Skeletal muscle satellite cell (primary cell): ENCODE results near the gene MTCL3.

Experiments used
- H3K27me3 ChIP-seq: 2 replicates; pipeline ENCODE4 v1.7.0; 2013; ENCODE audit warnings: low read length; ENCODE audit not compliant: control insufficient read depth, insufficient read depth
- H3K36me3 ChIP-seq: 2 replicates; pipeline ENCODE4 v1.7.0; 2013; ENCODE audit warnings: mild to moderate bottlenecking, control low read depth, low read length; ENCODE audit not compliant: insufficient read depth
- H3K4me1 ChIP-seq: 2 replicates; pipeline ENCODE4 v1.7.0; 2013; ENCODE audit warnings: low read length; ENCODE audit not compliant: control insufficient read depth, insufficient read depth
- H3K4me2 ChIP-seq: 2 replicates; pipeline ENCODE4 v1.7.0; 2013; ENCODE audit warnings: mild to moderate bottlenecking, low read length
- H3K4me3 ChIP-seq: 2 replicates; pipeline ENCODE4 v1.7.0; 2013; ENCODE audit warnings: low read length
- H3K9ac ChIP-seq: 2 replicates; pipeline ENCODE4 v1.7.0; 2013; ENCODE audit warnings: mild to moderate bottlenecking, low read depth, low read length, moderate library complexity
- H3K9me3 ChIP-seq: replicated peaks from 2 replicates; pipeline ENCODE4 v1.7.0; 2013; ENCODE audit warnings: mild to moderate bottlenecking, control low read depth, low read length

Gene MTCL3

GRCh38 chr6:127538750-127539264 is 19.7 kb upstream of the MTCL3 start:
- Histone ChIP-seq H3K9ac (no peak overlapping the region), H3K4me1 (no peaks in the 10 kb centered on the region), H3K27me3 (no peaks in the 10 kb centered on the region), H3K9me3 (no peaks in the 10 kb centered on the region), H3K4me2 (peak overlapping the region; percentile 13), H3K4me3 (no peak overlapping the region), H3K36me3 (no peaks in the 10 kb centered on the region)

DNA sequence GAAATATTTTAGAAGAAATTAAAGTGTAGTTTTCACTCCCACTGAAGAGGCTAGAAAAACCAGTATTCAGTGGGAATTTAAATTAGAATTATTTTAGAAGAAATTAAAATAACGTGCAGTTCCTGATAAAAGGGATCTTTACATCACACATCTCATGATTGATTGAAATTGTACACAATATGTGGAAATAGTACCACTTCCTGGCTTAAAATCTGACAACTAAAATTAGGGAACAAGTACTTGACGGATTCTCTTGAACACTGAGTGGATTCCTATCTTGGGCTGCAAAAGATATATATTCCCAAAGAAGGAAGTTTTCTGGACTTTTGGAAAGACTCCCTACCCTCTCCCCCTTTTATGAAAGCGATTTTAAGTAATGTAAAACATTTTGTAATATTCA is 14.6 kb upstream of the MTCL3 start:
- H3K36me3 ChIP-seq: no peaks in the 10 kb centered on the region
- no peaks in the 10 kb centered on the region for H3K27me3 ChIP-seq
- H3K4me2 ChIP-seq: no peak overlapping the region
- H3K4me3 ChIP-seq: no peak overlapping the region
- no peaks in the 10 kb centered on the region for H3K4me1 ChIP-seq
- H3K9ac ChIP-seq: no peak overlapping the region
- no peaks in the 10 kb centered on the region for H3K9me3 ChIP-seq

GRCh38 chr6:127533011-127533410 is 13.9 kb upstream of the MTCL3 start:
- no peaks in the 10 kb centered on the region for H3K36me3 ChIP-seq
- H3K9me3 ChIP-seq: no peaks in the 10 kb centered on the region
- H3K4me2 ChIP-seq: no peak overlapping the region
- no peak overlapping the region for H3K4me3 ChIP-seq
- H3K4me1 ChIP-seq: no peaks in the 10 kb centered on the region
- no peaks in the 10 kb centered on the region for H3K27me3 ChIP-seq
- H3K9ac ChIP-seq: no peak overlapping the region

DNA sequence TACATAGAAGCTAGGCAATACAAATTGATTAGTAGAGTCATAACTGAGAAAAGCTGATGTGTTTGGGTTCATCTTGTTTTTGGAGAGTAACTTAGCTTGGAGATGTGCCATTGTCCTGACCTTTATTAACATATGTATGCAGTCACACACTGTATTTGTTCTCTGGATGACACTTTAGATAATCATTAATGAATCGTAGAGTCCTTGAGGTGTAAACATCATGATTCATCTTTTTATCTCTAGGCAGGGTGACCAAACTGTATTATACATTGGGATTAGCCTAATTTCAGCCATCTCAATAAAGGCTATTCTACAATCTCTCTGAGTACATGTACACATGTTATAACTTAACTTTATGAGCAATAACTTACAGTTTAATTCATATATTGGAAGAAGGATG is 3.6 kb upstream of the MTCL3 start:
- Histone ChIP-seq H3K4me3 (no peak overlapping the region), H3K27me3 (peaks cover 12% of the 10 kb centered on the region), H3K9me3 (no peaks in the 10 kb centered on the region), H3K4me1 (peaks cover 13% of the 10 kb centered on the region), H3K9ac (no peak overlapping the region), H3K36me3 (no peaks in the 10 kb centered on the region), H3K4me2 (no peak overlapping the region)

- Histone ChIP-seq H3K36me3 (no peaks in the 10 kb centered on the region), H3K4me1 (peaks cover 13% of the 10 kb centered on the region), H3K9me3 (no peaks in the 10 kb centered on the region), H3K4me2 (no peak overlapping the region), H3K27me3 (peaks cover 12% of the 10 kb centered on the region), H3K4me3 (no peak overlapping the region), H3K9ac (no peak overlapping the region)
These were observed 931 bp upstream of the MTCL3 start for GRCh38 chr6:127520066-127520465.

GRCh38 chr6:127519469-127519785 is 292 bp upstream of the MTCL3 start:
- Histone ChIP-seq H3K36me3 (no peaks in the 10 kb centered on the region), H3K4me1 (peaks cover 16% of the 10 kb centered on the region), H3K4me2 (peak overlapping the region; percentile 80), H3K4me3 (peak overlapping the region; percentile 68), H3K9ac (peak overlapping the region; percentile 4), H3K27me3 (peaks cover 12% of the 10 kb centered on the region), H3K9me3 (no peaks in the 10 kb centered on the region)

DNA sequence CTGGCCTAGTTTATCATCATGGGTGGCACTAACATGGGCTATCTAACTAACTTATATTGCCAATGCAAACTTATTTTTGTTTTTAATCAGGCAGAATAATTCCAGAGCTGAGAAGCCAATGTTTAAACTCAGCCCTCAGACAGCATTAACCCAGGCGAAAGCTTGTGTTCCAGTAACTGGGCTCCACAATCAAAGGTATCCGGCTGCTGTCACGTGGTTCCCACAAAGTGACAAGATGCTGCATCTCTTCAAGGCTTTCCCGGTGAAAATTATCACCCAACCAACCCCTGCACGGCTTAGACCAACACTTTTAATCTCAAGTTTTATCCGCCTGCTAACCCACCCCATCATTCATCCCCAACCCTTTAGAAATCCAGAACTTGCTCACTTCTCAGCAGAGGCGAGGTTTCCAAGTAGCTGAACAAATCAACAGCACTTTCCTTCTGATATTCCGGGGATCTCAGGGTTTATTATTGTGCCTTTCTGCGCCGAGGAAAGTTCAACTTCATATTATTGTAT is 885 bp downstream of the MTCL3 start:
- peak overlapping the region; percentile 68 for H3K4me3 ChIP-seq
- peak overlapping the region; percentile 80 for H3K4me2 ChIP-seq
- H3K27me3 ChIP-seq: peaks cover 8% of the 10 kb centered on the region

DNA sequence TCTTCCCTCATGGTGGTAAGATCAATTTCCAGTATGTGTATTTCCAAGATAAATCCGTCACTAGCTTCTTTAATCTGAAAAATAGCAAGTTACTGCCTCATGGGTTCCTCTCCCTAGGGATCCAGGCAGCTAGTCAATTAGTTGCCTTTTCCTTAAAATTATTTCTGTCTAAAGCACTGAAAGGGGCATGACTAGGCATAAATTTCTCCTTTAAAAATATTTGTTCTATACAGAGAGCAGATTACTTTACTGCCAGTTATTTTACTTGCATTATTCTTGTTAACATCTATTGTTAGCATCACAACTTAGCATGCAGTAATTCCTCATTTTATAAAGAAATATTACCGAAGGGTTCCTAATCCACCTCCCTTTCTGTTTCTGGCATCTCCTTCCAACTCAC is 1.4 kb downstream of the MTCL3 start:
- Histone ChIP-seq H3K9ac (no peak overlapping the region), H3K36me3 (peaks cover 3% of the 10 kb centered on the region), H3K4me1 (peaks cover 19% of the 10 kb centered on the region), H3K9me3 (no peaks in the 10 kb centered on the region), H3K4me2 (no peak overlapping the region), H3K4me3 (no peak overlapping the region), H3K27me3 (peaks cover 8% of the 10 kb centered on the region)

More for the DNA sequence above, 885 bp downstream of the MTCL3 start:
- Histone ChIP-seq H3K9ac (no peak overlapping the region), H3K36me3 (peaks cover 1% of the 10 kb centered on the region), H3K4me1 (peaks cover 19% of the 10 kb centered on the region), H3K9me3 (no peaks in the 10 kb centered on the region)

- Histone ChIP-seq H3K4me2 (peak overlapping the region; percentile 86), H3K4me3 (peak overlapping the region; percentile 87), H3K9me3 (no peaks in the 10 kb centered on the region), H3K4me1 (peaks cover 19% of the 10 kb centered on the region), H3K27me3 (peaks cover 4% of the 10 kb centered on the region), H3K36me3 (peaks cover 12% of the 10 kb centered on the region), H3K9ac (peak overlapping the region; percentile 82)
These were observed 2.4 kb downstream of the MTCL3 start for GRCh38 chr6:127516662-127517273.

DNA sequence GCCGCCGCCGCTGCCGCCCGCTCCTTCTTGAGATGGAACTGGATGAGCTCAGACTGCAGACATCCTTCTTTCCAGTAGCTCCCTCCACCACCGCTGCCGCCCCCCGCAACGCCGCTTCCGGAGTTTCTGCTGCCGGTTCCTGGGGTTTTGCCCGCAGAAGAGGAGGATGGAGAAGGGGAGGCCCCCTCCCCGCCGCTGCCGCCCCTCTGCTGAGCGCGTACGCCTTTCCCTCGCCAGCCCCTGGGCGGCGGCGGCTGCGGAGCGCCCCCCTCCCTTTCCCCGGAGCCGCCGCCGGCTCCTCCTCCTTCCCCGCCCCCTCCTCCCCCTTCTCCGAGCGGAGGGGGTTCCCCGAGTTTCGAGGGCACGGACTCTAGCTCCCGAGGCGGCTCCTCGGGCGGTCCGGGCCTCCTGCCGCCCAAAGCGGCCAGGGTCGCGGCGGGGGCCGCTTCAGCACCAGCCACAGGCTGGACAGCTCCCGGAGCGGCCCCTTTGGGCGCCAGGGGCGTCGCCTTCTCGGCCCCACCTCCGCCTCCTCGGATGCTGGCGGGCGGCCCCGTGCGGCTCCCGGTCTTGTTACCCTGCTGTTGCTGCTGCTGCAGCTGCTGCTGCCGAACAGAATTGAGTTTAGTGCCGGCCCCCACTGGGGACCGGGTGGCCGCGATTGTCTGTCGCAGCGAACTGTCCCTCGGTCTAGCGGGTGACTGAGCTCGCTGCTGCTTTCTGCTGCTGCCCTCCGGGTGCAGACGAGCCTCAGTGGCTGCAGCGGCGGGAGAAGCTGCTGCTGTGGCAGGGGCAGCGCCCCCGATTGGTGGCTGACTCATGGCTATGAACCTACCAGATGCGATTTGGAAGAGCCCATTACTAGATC is 3.1 kb downstream of the MTCL3 start:
- Histone ChIP-seq H3K4me1 (peaks cover 19% of the 10 kb centered on the region), H3K27me3 (peaks cover under 1% of the 10 kb centered on the region), H3K4me3 (peak overlapping the region; percentile 87), H3K9me3 (no peaks in the 10 kb centered on the region), H3K4me2 (peak overlapping the region; percentile 86), H3K36me3 (peaks cover 15% of the 10 kb centered on the region), H3K9ac (peak overlapping the region; percentile 82)

- Histone ChIP-seq H3K9me3 (no peaks in the 10 kb centered on the region), H3K4me2 (peak overlapping the region; percentile 86), H3K4me3 (peak overlapping the region; percentile 87), H3K9ac (peak overlapping the region; percentile 82), H3K36me3 (peaks cover 22% of the 10 kb centered on the region), H3K4me1 (peaks cover 19% of the 10 kb centered on the region), H3K27me3 (no peaks in the 10 kb centered on the region)
These were observed 3.8 kb downstream of the MTCL3 start for GRCh38 chr6:127515234-127515793.
